HEK293 (cell line): ENCODE measurements around the gene SP4.
"Not testable (repeated sequence)": the region's sequence is repeated elsewhere in the genome, so short reads cannot be mapped to it uniquely, and the experiment has no call there.

Source experiments
- CTCF ChIA-PET: fragments of 350-600 bp; formaldehyde crosslinking; extraction: SDS; loops from one replicate; lab custom pipeline; 2021; ENCODE audit warnings: antibody characterized with exemption; lab: Yijun Ruan, JAX
- POLR2A ChIA-PET: fragments of 300-600 bp; formaldehyde crosslinking; extraction: SDS; loops from one replicate; lab custom pipeline; 2020; ENCODE audit warnings: antibody characterized with exemption, inconsistent platforms; lab: Yijun Ruan, JAX
- H3K27ac ChIP-seq: fragments of 200-500 bp; sonication (Bioruptor generic); 2 replicates; pipeline ENCODE4 v1.5.1; 2014; ENCODE audit warnings: low read depth, low read length, control low read depth, inconsistent platforms; ENCODE audit errors: extremely low read depth
- H3K36me3 ChIP-seq, 2 experiments: fragments of 200-500 bp in 1 of 2; sonication (Bioruptor generic) in 1 of 2; 1 replicate in 1 of 2; 2 replicates in 1 of 2; pipeline ENCODE4 v1.5.1; 2014 to 2017; ENCODE audit warnings: inconsistent platforms in 2 of 2, low read length in 2 of 2; ENCODE audit not compliant: control insufficient read depth in 2 of 2, insufficient read depth in 1 of 2
- H3K4me1 ChIP-seq: fragments of 200-500 bp; sonication (Bioruptor generic); 2 replicates; pipeline ENCODE4 v1.5.1; 2014; ENCODE audit warnings: mild to moderate bottlenecking, low read length, inconsistent platforms; ENCODE audit not compliant: control insufficient read depth, insufficient read depth
- H3K4me3 ChIP-seq: 2 replicates; pipeline ENCODE4 v1.5.1; 2011; ENCODE audit warnings: low read depth, mild to moderate bottlenecking, control low read depth, low read length, moderate library complexity
- H3K9me3 ChIP-seq: fragments of 200-500 bp; sonication (Bioruptor generic); 2 replicates; pipeline ENCODE4 v1.5.1; 2014; ENCODE audit warnings: low read depth, low read length, inconsistent platforms; ENCODE audit not compliant: control insufficient read depth, insufficient read depth
- GLIS2 ChIP-seq: fragments of 450-650 bp; formaldehyde crosslinking; IDR thresholded peaks from 2 replicates; pipeline ENCODE4 v1.5.1; 2016; ENCODE audit warnings: missing biosample characterization, missing genetic modification characterization
- TRIM28 ChIP-seq: IDR thresholded peaks from 2 replicates; pipeline ENCODE4 v1.6.1; 2011; ENCODE audit warnings: low read length, control low read depth, borderline replicate concordance
- ZBTB8A ChIP-seq: fragments of 450-650 bp; formaldehyde crosslinking; IDR thresholded peaks from 2 replicates; pipeline ENCODE4 v1.5.1; 2016; ENCODE audit warnings: missing biosample characterization, missing genetic modification characterization
- ZFHX2 ChIP-seq: fragments of 450-650 bp; formaldehyde crosslinking; conservative IDR thresholded peaks from 2 replicates; pipeline ENCODE4 v1.5.1; 2016; ENCODE audit warnings: missing biosample characterization, missing genetic modification characterization
- ZNF10 ChIP-seq: fragments of 450-650 bp; formaldehyde crosslinking; IDR thresholded peaks from 2 replicates; pipeline ENCODE4 v1.5.1; 2017; ENCODE audit warnings: missing biosample characterization, missing genetic modification characterization
- ZNF175 ChIP-seq: fragments of 450-650 bp; formaldehyde crosslinking; IDR thresholded peaks from 2 replicates; pipeline ENCODE4 v1.5.1; 2016; ENCODE audit warnings: missing biosample characterization, missing genetic modification characterization
- ZNF521 ChIP-seq: fragments of 450-650 bp; formaldehyde crosslinking; IDR thresholded peaks from 2 replicates; pipeline ENCODE4 v1.5.1; 2017; ENCODE audit warnings: missing biosample characterization, mild to moderate bottlenecking, missing genetic modification characterization
- ZNF555 ChIP-seq: fragments of 450-650 bp; formaldehyde crosslinking; conservative IDR thresholded peaks from 2 replicates; pipeline ENCODE4 v1.5.1; 2017; ENCODE audit warnings: missing biosample characterization, mild to moderate bottlenecking, missing genetic modification characterization, inconsistent platforms
- ZNF585B ChIP-seq: fragments of 450-650 bp; formaldehyde crosslinking; IDR thresholded peaks from 2 replicates; pipeline ENCODE4 v1.5.1; 2016; ENCODE audit warnings: missing biosample characterization, missing genetic modification characterization
- ZNF792 ChIP-seq: fragments of 450-650 bp; formaldehyde crosslinking; IDR thresholded peaks from 2 replicates; pipeline ENCODE4 v1.5.1; 2016; ENCODE audit warnings: missing biosample characterization, missing genetic modification characterization
- TF ChIP-seq, protein P1 (sequence below): fragments of 450-650 bp; formaldehyde crosslinking; IDR thresholded peaks from 2 replicates; pipeline ENCODE4 v1.5.0; 2017; ENCODE audit warnings: missing biosample characterization, missing genetic modification characterization, borderline replicate concordance
- TF ChIP-seq, protein P2 (sequence below): fragments of 450-650 bp; formaldehyde crosslinking; IDR thresholded peaks from 2 replicates; pipeline ENCODE4 v1.5.1; 2016; ENCODE audit warnings: missing biosample characterization, missing genetic modification characterization
- TF ChIP-seq, protein P3 (sequence below): fragments of 450-650 bp; formaldehyde crosslinking; IDR thresholded peaks from 2 replicates; pipeline ENCODE4 v1.5.1; 2017; ENCODE audit warnings: missing biosample characterization, missing genetic modification characterization
- TF ChIP-seq, protein P4 (sequence below): fragments of 450-650 bp; formaldehyde crosslinking; IDR thresholded peaks from 2 replicates; pipeline ENCODE4 v1.5.1; 2016; ENCODE audit warnings: missing biosample characterization, missing genetic modification characterization
- TF ChIP-seq, protein P5 (sequence below): fragments of 450-650 bp; formaldehyde crosslinking; IDR thresholded peaks from 2 replicates; pipeline ENCODE4 v1.5.1; 2017; ENCODE audit warnings: missing biosample characterization, missing genetic modification characterization
- TF ChIP-seq, protein P6 (sequence below): fragments of 450-650 bp; formaldehyde crosslinking; IDR thresholded peaks from 2 replicates; pipeline ENCODE4 v1.5.1; 2016; ENCODE audit warnings: missing biosample characterization, missing genetic modification characterization

SP4 gene

DNA sequence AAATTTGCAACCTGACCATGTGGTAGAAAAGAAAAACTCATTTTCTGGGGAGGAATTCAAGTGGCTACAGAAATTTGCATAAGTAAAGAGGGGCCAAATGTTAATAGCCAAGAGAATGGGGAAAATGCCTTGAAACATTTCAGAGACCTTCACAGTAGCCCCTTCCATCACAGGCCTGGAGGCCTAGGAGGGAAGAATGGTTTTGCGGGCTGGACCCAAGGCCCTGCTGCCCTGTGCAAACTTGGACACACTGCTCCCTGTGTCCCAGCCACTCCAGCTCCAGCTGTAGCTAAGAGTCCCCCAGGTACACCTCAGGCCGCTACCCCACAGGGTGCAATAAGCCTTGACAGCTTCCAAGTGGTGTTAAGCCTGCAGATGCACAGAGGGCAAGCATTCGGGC lies 98.6 kb downstream of the SP4 start:
- ChIA-PET CTCF (interaction anchor here (0.7 to 1.1 kb wide), 4 partner anchors 12 to 1107 kb away, joined by 3 read pairs; no protein-coding TSS in a partner anchor), POLR2A (no interaction called here)
- no peak overlapping the region for H3K4me3 ChIP-seq
- H3K4me1 ChIP-seq: no peaks in the 10 kb centered on the region
- TF ChIP-seq TRIM28 (peak; percentile 81; the same call in 1 of the 2 replicates), ZNF585B (tag by site-specific recombination) (peak; percentile 91), ZFHX2 (tag by site-specific recombination) (no peak), ZNF521 (no peak), ZNF175 (tag by site-specific recombination) (no peak), ZBTB8A (tag by site-specific recombination) (no peak), GLIS2 (tag by site-specific recombination) (no peak), ZNF10 (tag by site-specific recombination) (no peak), ZNF555 (tag by site-specific recombination) (no peak), ZNF792 (tag by site-specific recombination) (no peak)
- TF ChIP-seq, protein P1, sequence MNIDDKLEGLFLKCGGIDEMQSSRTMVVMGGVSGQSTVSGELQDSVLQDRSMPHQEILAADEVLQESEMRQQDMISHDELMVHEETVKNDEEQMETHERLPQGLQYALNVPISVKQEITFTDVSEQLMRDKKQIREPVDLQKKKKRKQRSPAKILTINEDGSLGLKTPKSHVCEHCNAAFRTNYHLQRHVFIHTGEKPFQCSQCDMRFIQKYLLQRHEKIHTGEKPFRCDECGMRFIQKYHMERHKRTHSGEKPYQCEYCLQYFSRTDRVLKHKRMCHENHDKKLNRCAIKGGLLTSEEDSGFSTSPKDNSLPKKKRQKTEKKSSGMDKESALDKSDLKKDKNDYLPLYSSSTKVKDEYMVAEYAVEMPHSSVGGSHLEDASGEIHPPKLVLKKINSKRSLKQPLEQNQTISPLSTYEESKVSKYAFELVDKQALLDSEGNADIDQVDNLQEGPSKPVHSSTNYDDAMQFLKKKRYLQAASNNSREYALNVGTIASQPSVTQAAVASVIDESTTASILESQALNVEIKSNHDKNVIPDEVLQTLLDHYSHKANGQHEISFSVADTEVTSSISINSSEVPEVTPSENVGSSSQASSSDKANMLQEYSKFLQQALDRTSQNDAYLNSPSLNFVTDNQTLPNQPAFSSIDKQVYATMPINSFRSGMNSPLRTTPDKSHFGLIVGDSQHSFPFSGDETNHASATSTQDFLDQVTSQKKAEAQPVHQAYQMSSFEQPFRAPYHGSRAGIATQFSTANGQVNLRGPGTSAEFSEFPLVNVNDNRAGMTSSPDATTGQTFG (tag by site-specific recombination): no peak
- TF ChIP-seq, protein P2, sequence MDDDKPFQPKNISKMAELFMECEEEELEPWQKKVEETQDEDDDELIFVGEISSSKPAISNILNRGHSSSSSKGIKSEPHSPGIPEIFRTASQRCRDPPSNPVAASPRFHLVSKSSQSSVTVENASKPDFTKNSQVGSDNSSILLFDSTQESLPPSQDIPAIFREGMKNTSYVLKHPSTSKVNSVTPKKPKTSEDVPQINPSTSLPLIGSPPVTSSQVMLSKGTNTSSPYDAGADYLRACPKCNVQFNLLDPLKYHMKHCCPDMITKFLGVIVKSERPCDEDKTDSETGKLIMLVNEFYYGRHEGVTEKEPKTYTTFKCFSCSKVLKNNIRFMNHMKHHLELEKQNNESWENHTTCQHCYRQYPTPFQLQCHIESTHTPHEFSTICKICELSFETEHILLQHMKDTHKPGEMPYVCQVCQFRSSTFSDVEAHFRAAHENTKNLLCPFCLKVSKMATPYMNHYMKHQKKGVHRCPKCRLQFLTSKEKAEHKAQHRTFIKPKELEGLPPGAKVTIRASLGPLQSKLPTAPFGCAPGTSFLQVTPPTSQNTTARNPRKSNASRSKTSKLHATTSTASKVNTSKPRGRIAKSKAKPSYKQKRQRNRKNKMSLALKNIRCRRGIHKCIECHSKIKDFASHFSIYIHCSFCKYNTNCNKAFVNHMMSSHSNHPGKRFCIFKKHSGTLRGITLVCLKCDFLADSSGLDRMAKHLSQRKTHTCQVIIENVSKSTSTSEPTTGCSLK (tag by site-specific recombination): no peak
- TF ChIP-seq, protein P3, sequence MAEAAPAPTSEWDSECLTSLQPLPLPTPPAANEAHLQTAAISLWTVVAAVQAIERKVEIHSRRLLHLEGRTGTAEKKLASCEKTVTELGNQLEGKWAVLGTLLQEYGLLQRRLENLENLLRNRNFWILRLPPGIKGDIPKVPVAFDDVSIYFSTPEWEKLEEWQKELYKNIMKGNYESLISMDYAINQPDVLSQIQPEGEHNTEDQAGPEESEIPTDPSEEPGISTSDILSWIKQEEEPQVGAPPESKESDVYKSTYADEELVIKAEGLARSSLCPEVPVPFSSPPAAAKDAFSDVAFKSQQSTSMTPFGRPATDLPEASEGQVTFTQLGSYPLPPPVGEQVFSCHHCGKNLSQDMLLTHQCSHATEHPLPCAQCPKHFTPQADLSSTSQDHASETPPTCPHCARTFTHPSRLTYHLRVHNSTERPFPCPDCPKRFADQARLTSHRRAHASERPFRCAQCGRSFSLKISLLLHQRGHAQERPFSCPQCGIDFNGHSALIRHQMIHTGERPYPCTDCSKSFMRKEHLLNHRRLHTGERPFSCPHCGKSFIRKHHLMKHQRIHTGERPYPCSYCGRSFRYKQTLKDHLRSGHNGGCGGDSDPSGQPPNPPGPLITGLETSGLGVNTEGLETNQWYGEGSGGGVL (tag by site-specific recombination): no peak
- TF ChIP-seq, protein P4, sequence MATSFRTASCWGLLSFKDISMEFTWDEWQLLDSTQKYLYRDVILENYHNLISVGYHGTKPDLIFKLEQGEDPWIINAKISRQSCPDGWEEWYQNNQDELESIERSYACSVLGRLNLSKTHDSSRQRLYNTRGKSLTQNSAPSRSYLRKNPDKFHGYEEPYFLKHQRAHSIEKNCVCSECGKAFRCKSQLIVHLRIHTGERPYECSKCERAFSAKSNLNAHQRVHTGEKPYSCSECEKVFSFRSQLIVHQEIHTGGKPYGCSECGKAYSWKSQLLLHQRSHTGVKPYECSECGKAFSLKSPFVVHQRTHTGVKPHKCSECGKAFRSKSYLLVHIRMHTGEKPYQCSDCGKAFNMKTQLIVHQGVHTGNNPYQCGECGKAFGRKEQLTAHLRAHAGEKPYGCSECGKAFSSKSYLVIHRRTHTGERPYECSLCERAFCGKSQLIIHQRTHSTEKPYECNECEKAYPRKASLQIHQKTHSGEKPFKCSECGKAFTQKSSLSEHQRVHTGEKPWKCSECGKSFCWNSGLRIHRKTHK (tag by site-specific recombination): no peak
- TF ChIP-seq, protein P5, sequence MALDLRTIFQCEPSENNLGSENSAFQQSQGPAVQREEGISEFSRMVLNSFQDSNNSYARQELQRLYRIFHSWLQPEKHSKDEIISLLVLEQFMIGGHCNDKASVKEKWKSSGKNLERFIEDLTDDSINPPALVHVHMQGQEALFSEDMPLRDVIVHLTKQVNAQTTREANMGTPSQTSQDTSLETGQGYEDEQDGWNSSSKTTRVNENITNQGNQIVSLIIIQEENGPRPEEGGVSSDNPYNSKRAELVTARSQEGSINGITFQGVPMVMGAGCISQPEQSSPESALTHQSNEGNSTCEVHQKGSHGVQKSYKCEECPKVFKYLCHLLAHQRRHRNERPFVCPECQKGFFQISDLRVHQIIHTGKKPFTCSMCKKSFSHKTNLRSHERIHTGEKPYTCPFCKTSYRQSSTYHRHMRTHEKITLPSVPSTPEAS (tag by site-specific recombination): no peak
- TF ChIP-seq, protein P6, sequence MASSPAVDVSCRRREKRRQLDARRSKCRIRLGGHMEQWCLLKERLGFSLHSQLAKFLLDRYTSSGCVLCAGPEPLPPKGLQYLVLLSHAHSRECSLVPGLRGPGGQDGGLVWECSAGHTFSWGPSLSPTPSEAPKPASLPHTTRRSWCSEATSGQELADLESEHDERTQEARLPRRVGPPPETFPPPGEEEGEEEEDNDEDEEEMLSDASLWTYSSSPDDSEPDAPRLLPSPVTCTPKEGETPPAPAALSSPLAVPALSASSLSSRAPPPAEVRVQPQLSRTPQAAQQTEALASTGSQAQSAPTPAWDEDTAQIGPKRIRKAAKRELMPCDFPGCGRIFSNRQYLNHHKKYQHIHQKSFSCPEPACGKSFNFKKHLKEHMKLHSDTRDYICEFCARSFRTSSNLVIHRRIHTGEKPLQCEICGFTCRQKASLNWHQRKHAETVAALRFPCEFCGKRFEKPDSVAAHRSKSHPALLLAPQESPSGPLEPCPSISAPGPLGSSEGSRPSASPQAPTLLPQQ: no peak
- H3K9me3 ChIP-seq: no peaks in the 10 kb centered on the region
- no peak overlapping the region for H3K27ac ChIP-seq
- no peaks in the 10 kb centered on the region for H3K36me3 ChIP-seq

DNA sequence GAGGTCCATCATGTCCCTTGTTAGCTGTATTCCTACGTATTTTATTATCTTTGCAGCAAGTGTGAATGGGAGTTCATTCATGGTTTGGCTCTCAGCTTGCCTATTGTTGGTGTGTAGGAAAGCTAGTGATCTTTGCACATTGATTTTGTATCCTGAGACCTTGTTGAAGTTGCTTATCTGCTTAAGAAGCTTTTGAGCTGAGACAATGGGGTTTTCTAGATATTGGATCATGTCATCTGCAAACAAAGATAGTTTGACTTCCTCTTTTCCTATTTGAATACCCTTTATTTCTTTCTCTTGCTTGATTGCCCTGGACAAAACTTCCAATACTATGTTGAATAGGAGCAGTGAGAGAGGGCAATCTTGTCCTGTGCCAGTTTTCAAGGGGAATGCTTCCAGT lies 104.6 kb downstream of the SP4 start:
- not testable (repeated sequence) for H3K4me3 ChIP-seq, H3K36me3 ChIP-seq, H3K9me3 ChIP-seq, H3K27ac ChIP-seq, H3K4me1 ChIP-seq
- CTCF ChIA-PET: interaction anchor here (0.7 to 0.9 kb wide), 2 partner anchors 19 to 788 kb away, joined by 3 read pairs; no protein-coding TSS in a partner anchor
- POLR2A ChIA-PET: interaction anchor here (0.6 kb wide), 1 partner anchor 43 kb away, joined by 3 read pairs; no protein-coding TSS in a partner anchor

DNA sequence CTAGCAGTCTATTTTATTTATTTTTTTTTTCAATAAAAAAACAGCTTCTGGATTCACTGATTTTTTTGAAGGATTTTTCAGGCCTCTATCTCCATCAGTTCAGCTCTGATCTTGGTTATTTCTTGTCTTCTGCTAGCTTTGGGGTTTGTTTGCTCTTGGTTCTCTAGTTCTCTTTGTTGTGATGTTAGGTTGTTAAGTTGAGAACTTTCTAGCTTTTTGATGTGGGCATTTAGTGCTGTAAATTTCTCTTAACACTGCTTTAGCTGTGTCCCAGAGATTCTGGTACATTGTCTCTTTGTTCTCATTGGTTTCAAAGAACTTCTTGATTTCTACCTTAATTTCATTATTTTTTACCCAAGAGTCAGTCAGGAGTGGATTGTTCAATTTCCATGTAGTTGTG lies 105.8 kb downstream of the SP4 start:
- H3K36me3 ChIP-seq, H3K4me3 ChIP-seq, POLR2A ChIA-PET, H3K27ac ChIP-seq, H3K9me3 ChIP-seq, H3K4me1 ChIP-seq: not testable (repeated sequence)
- CTCF ChIA-PET: interaction anchor here (0.7 kb wide), 1 partner anchor 966 kb away, joined by 3 read pairs; the partner anchor contains the start of gene STEAP1B

DNA sequence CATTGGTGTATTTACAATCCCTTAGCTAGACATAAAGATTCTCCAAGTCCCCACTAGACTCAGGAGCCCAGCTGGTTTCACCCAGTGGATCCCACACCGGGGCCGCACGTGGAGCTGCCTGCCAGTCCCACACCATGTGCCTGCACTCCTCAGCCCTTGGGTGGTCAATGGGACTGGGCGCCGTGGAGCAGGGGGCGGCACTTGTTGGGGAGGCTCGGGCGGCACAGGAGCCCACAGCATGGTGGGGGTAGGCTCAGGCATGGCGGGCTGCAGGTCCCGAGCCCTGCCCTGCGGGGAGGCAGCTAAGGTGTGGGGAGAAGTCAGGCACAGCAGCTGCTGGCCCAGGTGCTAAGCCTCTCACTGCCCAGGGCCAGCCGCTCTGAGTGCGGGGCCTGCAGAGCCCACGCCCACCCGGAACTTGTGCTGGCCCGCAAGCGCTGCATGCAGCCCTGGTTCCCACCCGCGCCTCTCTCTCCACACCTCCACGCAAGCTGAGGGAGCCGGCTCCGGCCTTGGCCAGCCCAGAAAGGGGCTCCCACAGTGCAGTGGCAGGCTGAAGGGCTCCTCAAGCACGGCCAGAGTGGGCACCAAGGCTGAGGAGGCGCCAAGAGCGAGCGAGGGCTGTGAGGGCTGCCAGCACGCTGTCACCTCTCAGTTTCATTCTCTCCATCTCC lies 108.7 kb downstream of the SP4 start:
- CTCF ChIA-PET, H3K36me3 ChIP-seq, H3K4me3 ChIP-seq, H3K9me3 ChIP-seq, H3K27ac ChIP-seq, H3K4me1 ChIP-seq, POLR2A ChIA-PET: not testable (repeated sequence)
